Measurements from ENCODE around the gene CACNA2D3.

Gene CACNA2D3

GRCh38 chr3:55030938-55031337 lies 908.6 kb downstream of the CACNA2D3 start:
- FAIRE-seq: no peak
- no peak for TF ChIP-seq CTCF (IDR thresholded peaks at IDR 0.05; ENCODE audit: insufficient read depth, missing control alignments)
- no peak for DNase-seq (ENCODE audit: insufficient read length, low spot score)

- no peak for TF ChIP-seq CTCF (IDR thresholded peaks at IDR 0.05; ENCODE audit: insufficient read depth, missing control alignments)
- FAIRE-seq (no peak), DNase-seq (ENCODE audit: insufficient read length, low spot score) (no peak)
Measured at GRCh38 chr3:55036883-55037577, 914.7 kb downstream of the CACNA2D3 start.

- no peak for DNase-seq (ENCODE audit: insufficient read length, low spot score)
- peak; percentile 18 for TF ChIP-seq CTCF (IDR thresholded peaks at IDR 0.05; ENCODE audit: insufficient read depth, missing control alignments)
- no peak for FAIRE-seq
Measured at GRCh38 chr3:55042591-55042990, 920.2 kb downstream of the CACNA2D3 start.

- no peak for FAIRE-seq
- TF ChIP-seq CTCF (IDR thresholded peaks at IDR 0.05; ENCODE audit: insufficient read depth, missing control alignments): no peak
- no peak for DNase-seq (ENCODE audit: insufficient read length, low spot score)
Measured at GRCh38 chr3:55044486-55044885, 922.1 kb downstream of the CACNA2D3 start.

GRCh38 chr3:55059027-55059629 lies 936.8 kb downstream of the CACNA2D3 start:
- DNase-seq (ENCODE audit: insufficient read length, low spot score): no peak
- no peak for FAIRE-seq
- TF ChIP-seq CTCF (IDR thresholded peaks at IDR 0.05; ENCODE audit: insufficient read depth, missing control alignments): no peak

GRCh38 chr3:55060896-55061719 lies 938.8 kb downstream of the CACNA2D3 start:
- no peak for TF ChIP-seq CTCF (IDR thresholded peaks at IDR 0.05; ENCODE audit: insufficient read depth, missing control alignments)
- DNase-seq (ENCODE audit: insufficient read length, low spot score): peak; percentile 23
- FAIRE-seq: peak; percentile 44

Measured in D721Med (cell line).